Spleen (tissue), 11 donors: ENCODE results near the gene ARL15. TPM values are rescaled to one million over a fixed set of nuclear protein-coding genes. Genes with fewer than 3 reads are reported as not detected.

Experiments used
- DNase-seq: peaks from one replicate; pipeline ENCODE4 v3.0.0-alpha.2; 2020
- H3K27ac ChIP-seq, 8 donors: fragments of 200-600 bp; sonication (generic) in 7 of 8; 1 replicate in 4 of 8; 2 replicates in 4 of 8; pipeline versions ENCODE4 v1.5.0 to v1.8.0; 2016 to 2021; ENCODE audit warnings: inconsistent platforms in 4 of 8, mild to moderate bottlenecking in 4 of 8, moderate library complexity in 1 of 8
- H3K27me3 ChIP-seq, 7 donors: fragments of 200-600 bp; sonication (generic) in 6 of 7; replicated peaks in 1 of 7; 1 replicate in 4 of 7; 2 replicates in 3 of 7; pipeline versions ENCODE4 v1.5.0 to v1.8.0; 2016 to 2021; ENCODE audit warnings: inconsistent platforms in 3 of 7, mild to moderate bottlenecking in 1 of 7
- H3K36me3 ChIP-seq, 6 donors: fragments of 200-600 bp; sonication (generic) in 5 of 6; 1 replicate in 4 of 6; 2 replicates in 2 of 6; pipeline versions ENCODE4 v1.5.0 to v1.8.0; 2016 to 2021; ENCODE audit warnings: inconsistent platforms in 2 of 6
- H3K4me1 ChIP-seq, 6 donors: fragments of 200-600 bp; sonication (generic) in 5 of 6; 1 replicate in 3 of 6; 2 replicates in 3 of 6; pipeline versions ENCODE4 v1.5.0 to v1.8.0; 2016 to 2021; ENCODE audit warnings: inconsistent platforms in 3 of 6
- H3K4me3 ChIP-seq, 8 donors: fragments of 200-600 bp; sonication (generic) in 7 of 8; 1 replicate in 4 of 8; 2 replicates in 4 of 8; pipeline versions ENCODE4 v1.5.0 to v1.8.0; 2016 to 2021; ENCODE audit warnings: inconsistent platforms in 4 of 8, mild to moderate bottlenecking in 4 of 8, moderate library complexity in 2 of 8
- H3K9me3 ChIP-seq, 8 donors: fragments of 200-600 bp; sonication (generic) in 7 of 8; 1 replicate in 4 of 8; 2 replicates in 4 of 8; pipeline versions ENCODE4 v1.5.0 to v1.8.0; 2016 to 2021; ENCODE audit warnings: inconsistent platforms in 4 of 8
- POLR2A ChIP-seq, 3 donors: fragments of 450-650 bp; IDR thresholded peaks; one replicate each; pipeline ENCODE4 v1.5.1; 2017; ENCODE audit warnings: antibody characterized with exemption in 3 of 3, mild to moderate bottlenecking in 1 of 3
- POLR2AphosphoS5 ChIP-seq, 3 donors: sonication (generic); formaldehyde crosslinking; IDR thresholded peaks; one replicate each; pipeline ENCODE4 v1.5.1; 2017; ENCODE audit warnings: antibody characterized with exemption in 3 of 3
- WGBS, 5 donors: extraction: QIAGEN DNeasy Blood & Tissue Kit in 3 of 5; methylation state at CpG; one replicate each; pipeline versions ENCODE4 v1.1.5 to v1.1.7; 2013 to 2018; 5-methylcytosine and 5-hydroxymethylcytosine counted together
- intact Hi-C: fragments of 100-400 bp; cut with DNase I; formaldehyde crosslinking; loops from one replicate; pipeline ENCODE4 v1.15.0; 2023; ENCODE audit warnings: low total_unique reads
- polyA plus RNA-seq, 3 donors: library from polyadenylated mRNA; stranded (reverse); fragments of 200-250 nt; gene quantifications; one replicate each; pipeline ENCODE4 v1.2.1, GENCODE V29; 2013
- total RNA-seq, 7 donors: library from RNA; depleted of rRNA in 3 of 7; stranded (reverse); fragments of >200 nt in 3 of 7; fragmentation: NEBNext Ultra II Directional in 4 of 7; extraction: Animal tissue kit (Norgen Biotek cat#: 25700) in 4 of 7; gene quantifications; one replicate each; pipeline versions ENCODE4 v1.1.0 to v1.2.1, GENCODE V29; 2016 to 2021
- TF ChIP-seq, protein P1 (sequence below), 11 experiments: fragments of 200-600 bp in 7 of 11; fragments of 450-650 bp in 4 of 11; sonication (generic) in 4 of 11; IDR thresholded peaks in 8 of 11; conservative IDR thresholded peaks in 3 of 11; 1 replicate in 7 of 11; 2 replicates in 4 of 11; pipeline versions ENCODE4 v1.4.0 to v1.8.0; 2016 to 2021; ENCODE audit warnings: antibody characterized with exemption in 11 of 11, inconsistent platforms in 4 of 11, mild to moderate bottlenecking in 1 of 11
- donor health status: healthy with polysubstance abuse.
- donor health status: DM: no; HTN: no; CAD: no; lungs with moderate emphysema.
- donor health status: DM: no; HTN: no; CAD: no.
- donor health status: Bipolar disorder and iron deficiency.
- donor health status: healthy.
- donor health status: DM: no; HTN: no; CAD: no.
- donor health status: DM: yes; HTN: yes; CAD: no.

Gene ARL15
- total and polyA plus RNA-seq, 10 donors: 6.3 to 70.2 (median 37.1) TPM

DNA sequence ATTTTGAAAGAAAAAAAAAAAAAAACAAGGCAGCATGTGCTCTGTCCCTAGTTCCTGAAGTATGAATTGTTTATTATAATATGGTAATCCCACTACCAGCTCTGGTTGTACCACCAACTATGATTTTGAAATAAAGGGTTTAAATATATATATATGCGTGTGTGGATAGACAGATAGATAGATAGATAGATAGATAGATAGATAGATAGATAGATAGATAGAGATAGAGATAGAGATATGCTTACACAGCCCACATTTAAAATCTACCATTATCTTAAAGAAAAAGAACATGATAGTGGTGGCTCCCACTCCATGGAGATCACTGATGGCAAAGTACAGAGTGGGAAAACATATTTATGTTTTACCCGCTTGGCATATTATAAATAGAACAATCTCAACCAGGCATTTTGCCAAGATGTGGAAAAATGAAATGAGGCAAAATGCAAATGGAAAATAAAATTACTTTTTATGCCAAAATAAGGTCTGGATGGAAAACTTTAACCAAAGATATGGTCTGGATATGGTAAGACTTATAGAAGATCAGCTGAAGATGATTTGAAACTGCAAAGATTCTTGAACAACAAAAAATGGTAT is 170.0 kb downstream of the ARL15 start:
- TF ChIP-seq, protein P1, sequence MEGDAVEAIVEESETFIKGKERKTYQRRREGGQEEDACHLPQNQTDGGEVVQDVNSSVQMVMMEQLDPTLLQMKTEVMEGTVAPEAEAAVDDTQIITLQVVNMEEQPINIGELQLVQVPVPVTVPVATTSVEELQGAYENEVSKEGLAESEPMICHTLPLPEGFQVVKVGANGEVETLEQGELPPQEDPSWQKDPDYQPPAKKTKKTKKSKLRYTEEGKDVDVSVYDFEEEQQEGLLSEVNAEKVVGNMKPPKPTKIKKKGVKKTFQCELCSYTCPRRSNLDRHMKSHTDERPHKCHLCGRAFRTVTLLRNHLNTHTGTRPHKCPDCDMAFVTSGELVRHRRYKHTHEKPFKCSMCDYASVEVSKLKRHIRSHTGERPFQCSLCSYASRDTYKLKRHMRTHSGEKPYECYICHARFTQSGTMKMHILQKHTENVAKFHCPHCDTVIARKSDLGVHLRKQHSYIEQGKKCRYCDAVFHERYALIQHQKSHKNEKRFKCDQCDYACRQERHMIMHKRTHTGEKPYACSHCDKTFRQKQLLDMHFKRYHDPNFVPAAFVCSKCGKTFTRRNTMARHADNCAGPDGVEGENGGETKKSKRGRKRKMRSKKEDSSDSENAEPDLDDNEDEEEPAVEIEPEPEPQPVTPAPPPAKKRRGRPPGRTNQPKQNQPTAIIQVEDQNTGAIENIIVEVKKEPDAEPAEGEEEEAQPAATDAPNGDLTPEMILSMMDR (IDR thresholded peaks at IDR 0.05 in 8 of 11, conservative IDR thresholded peaks at IDR 0.05 in 3 of 11): no peak
- no peak for TF ChIP-seq POLR2A (IDR thresholded peaks at IDR 0.05)
- TF ChIP-seq POLR2AphosphoS5 (IDR thresholded peaks at IDR 0.05): no peak
- WGBS, 5 donors: 89 to 95% (median 92%) methylated on average over 2 of the region's 2 CpGs
- H3K27me3 ChIP-seq: no peaks in the 10 kb centered on the region
- H3K36me3 ChIP-seq: no peaks in the 10 kb centered on the region
- DNase-seq: no peak
- intact Hi-C loops: no loop called here
- H3K9me3 ChIP-seq: no peaks in the 10 kb centered on the region
- H3K4me3 ChIP-seq: no peak overlapping the region
- no peaks in the 10 kb centered on the region for H3K4me1 ChIP-seq
- H3K27ac ChIP-seq: no peak overlapping the region

DNA sequence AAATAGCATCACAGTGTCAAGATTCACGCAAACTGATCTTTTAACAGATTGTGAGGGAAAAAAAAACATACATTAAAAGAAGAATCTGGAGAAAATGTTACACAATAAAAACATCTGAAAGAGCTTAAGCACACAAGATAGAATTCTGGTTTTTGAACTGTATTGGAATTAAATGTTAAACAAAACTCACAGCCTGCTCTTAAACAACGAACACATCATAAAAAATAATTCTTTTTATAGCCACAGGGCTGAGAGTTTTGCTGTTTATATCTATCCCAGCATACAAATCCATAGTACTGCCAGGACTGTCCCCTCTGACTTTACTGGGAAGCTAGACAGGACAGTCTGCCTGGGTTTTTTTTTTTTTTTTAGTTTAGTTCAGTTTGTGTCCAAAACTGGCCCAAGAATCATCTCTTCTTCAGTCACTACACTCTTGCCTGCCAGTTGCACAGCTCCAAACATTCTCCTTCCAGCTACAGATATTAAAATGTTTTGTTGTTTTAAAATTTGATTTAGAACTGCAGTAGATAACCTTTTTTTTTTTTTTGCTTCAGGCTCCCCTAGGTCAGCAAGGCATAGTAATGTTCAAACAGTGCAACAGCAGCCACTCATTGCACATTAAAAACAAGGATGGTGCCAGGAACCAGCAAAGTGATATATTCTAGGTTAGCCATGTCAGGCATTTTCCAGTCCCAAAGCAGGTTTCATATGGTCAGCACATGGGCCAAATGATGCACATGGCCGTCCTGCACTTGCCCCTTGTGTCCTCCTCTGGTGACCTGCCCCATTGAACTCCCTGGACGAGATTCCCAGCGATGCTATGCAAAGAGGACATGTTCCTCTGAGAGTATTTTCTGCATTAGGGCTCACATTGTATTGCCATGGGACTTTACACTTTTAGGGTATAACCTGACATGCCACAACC is 173.6 kb downstream of the ARL15 start:
- H3K27ac ChIP-seq: no peak overlapping the region
- no peak for DNase-seq
- no peaks in the 10 kb centered on the region for H3K27me3 ChIP-seq
- WGBS, 5 donors: 91 to 97% (median 94%) methylated on average over 5 of the region's 5 CpGs
- TF ChIP-seq POLR2AphosphoS5 (IDR thresholded peaks at IDR 0.05) (no peak), POLR2A (IDR thresholded peaks at IDR 0.05) (no peak)
- TF ChIP-seq, protein P1 (IDR thresholded peaks at IDR 0.05 in 8 of 11, conservative IDR thresholded peaks at IDR 0.05 in 3 of 11): no peak
- no peak overlapping the region for H3K4me3 ChIP-seq
- no peaks in the 10 kb centered on the region for H3K4me1 ChIP-seq
- H3K9me3 ChIP-seq: no peaks in the 10 kb centered on the region
- intact Hi-C loops: no loop called here
- H3K36me3 ChIP-seq: no peaks in the 10 kb centered on the region

DNA sequence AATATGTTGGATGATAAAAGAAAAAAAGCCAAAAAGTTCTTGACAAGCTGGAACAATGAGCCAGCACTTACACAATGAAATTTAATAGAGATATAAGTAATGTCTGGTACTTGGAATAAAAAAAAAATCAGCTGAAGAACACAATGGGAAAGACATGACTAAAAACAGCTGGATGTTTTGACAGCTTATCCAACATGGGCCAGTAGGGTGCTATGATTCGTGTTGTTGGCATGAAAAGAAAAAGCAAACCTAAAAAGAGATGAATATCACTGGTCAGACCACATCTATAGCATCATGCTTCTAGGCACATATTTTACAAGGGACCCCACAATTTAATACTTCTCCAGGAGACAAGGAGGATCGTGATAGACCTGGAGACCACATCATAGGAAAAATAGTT is 175.3 kb downstream of the ARL15 start:
- Histone ChIP-seq H3K4me1 (no peaks in the 10 kb centered on the region), H3K27ac (no peak overlapping the region), H3K9me3 (no peaks in the 10 kb centered on the region), H3K36me3 (no peaks in the 10 kb centered on the region), H3K4me3 (no peak overlapping the region), H3K27me3 (no peaks in the 10 kb centered on the region)
- DNase-seq: no peak
- 78 to 92% (median 81%) methylated on average over 2 of the region's 2 CpGs for whole genome bisulfite sequencing, 5 donors
- TF ChIP-seq POLR2AphosphoS5 (IDR thresholded peaks at IDR 0.05): no peak
- TF ChIP-seq, protein P1 (IDR thresholded peaks at IDR 0.05 in 8 of 11, conservative IDR thresholded peaks at IDR 0.05 in 3 of 11): no peak
- no peak for TF ChIP-seq POLR2A (IDR thresholded peaks at IDR 0.05)
- intact Hi-C loops: no loop called here

DNA sequence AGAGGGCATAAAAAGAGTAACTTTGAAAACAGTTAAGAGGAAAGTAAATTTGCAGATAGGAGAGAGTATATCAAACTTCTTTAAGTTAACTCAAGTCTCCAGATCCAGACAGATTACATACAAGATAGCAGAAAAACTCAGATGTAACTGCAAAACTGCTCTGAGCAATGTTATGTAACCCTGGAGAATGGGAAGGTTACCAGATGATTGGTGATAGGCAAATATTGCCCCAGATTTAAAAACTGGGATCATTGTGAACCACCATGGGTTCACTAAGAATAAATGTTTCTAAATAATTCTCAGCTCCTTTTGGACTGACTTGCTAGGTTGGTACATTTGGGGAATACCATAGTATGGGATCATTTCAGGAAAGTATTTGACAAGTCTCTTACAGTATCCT is 176.5 kb downstream of the ARL15 start:
- H3K27me3 ChIP-seq: no peaks in the 10 kb centered on the region
- no peaks in the 10 kb centered on the region for H3K4me1 ChIP-seq
- no peaks in the 10 kb centered on the region for H3K36me3 ChIP-seq
- peaks cover 0 to 1% (median 0%) of the 10 kb centered on the region in 8 donors for H3K9me3 ChIP-seq
- intact Hi-C loops: no loop called here
- TF ChIP-seq, protein P1 (IDR thresholded peaks at IDR 0.05 in 8 of 11, conservative IDR thresholded peaks at IDR 0.05 in 3 of 11): no peak
- TF ChIP-seq POLR2A (IDR thresholded peaks at IDR 0.05) (no peak), POLR2AphosphoS5 (IDR thresholded peaks at IDR 0.05) (no peak)
- DNase-seq: no peak
- H3K27ac ChIP-seq: no peak overlapping the region
- H3K4me3 ChIP-seq: no peak overlapping the region
